Vagina (tissue), 2 donors: Measurements from ENCODE around the gene MGAT5B.

Source experiments
- CTCF ChIP-seq, 3 experiments: fragments of 450-650 bp in 2 of 3; fragments of 200-600 bp in 1 of 3; sonication (generic) in 1 of 3; IDR thresholded peaks; one replicate each; pipeline ENCODE4 v1.5.1; 2017 to 2019; ENCODE audit warnings: antibody characterized with exemption in 3 of 3, mild to moderate bottlenecking in 2 of 3, moderate library complexity in 2 of 3
- POLR2A ChIP-seq, 2 donors: fragments of 450-650 bp; IDR thresholded peaks; one replicate each; pipeline ENCODE4 v1.6.1; 2017; ENCODE audit warnings: antibody characterized with exemption in 2 of 2, mild to moderate bottlenecking in 2 of 2, moderate library complexity in 2 of 2
- POLR2AphosphoS5 ChIP-seq, 2 donors: sonication (generic); formaldehyde crosslinking; IDR thresholded peaks; one replicate each; pipeline ENCODE4 v1.9.0; 2017; ENCODE audit warnings: antibody characterized with exemption in 2 of 2, mild to moderate bottlenecking in 2 of 2, low read depth in 1 of 2; ENCODE audit not compliant: insufficient read depth in 1 of 2

GRCh38 chr17:76880268-76880667 lies 12.1 kb downstream of the MGAT5B start:
- no peak for TF ChIP-seq CTCF (IDR thresholded peaks at IDR 0.05)
- no peak for TF ChIP-seq POLR2AphosphoS5 (IDR thresholded peaks at IDR 0.05; ENCODE audit: insufficient read depth in 1 of 2, low read depth in 1 of 2)
- TF ChIP-seq POLR2A (IDR thresholded peaks at IDR 0.05) = no peak
